Fibroblast of lung (primary cell): ENCODE results near the gene MMS19. TPM values are rescaled to one million over a fixed set of nuclear protein-coding genes. Genes with fewer than 3 reads are reported as not detected.

Experiments
- DNase-seq, 2 donors: peaks; one replicate each; pipeline versions ENCODE4 v3.0.0 to v3.0.0-alpha.2; 2010; ENCODE audit warnings: low read depth in 2 of 2
- H2AFZ ChIP-seq: 2 replicates; pipeline ENCODE4 v1.5.1; 2012; ENCODE audit warnings: low read length, control low read depth, inconsistent platforms
- H3K27ac ChIP-seq: 2 replicates; pipeline ENCODE4 v1.5.1; 2011; ENCODE audit warnings: low read length, control low read depth; ENCODE audit not compliant: insufficient read depth
- H3K27me3 ChIP-seq: 2 replicates; pipeline ENCODE4 v1.5.1; 2011; ENCODE audit warnings: mild to moderate bottlenecking, low read length; ENCODE audit not compliant: control insufficient read depth, insufficient read depth
- H3K36me3 ChIP-seq: 2 replicates; pipeline ENCODE4 v1.5.1; 2011; ENCODE audit warnings: low read length; ENCODE audit not compliant: control insufficient read depth, insufficient read depth
- H3K4me1 ChIP-seq: 2 replicates; pipeline ENCODE4 v1.5.1; 2011; ENCODE audit warnings: low read length; ENCODE audit not compliant: control insufficient read depth, insufficient read depth; ENCODE audit errors: extremely low read depth
- H3K4me2 ChIP-seq: 2 replicates; pipeline ENCODE4 v1.5.1; 2011; ENCODE audit warnings: low read length, control low read depth; ENCODE audit not compliant: insufficient read depth; ENCODE audit errors: extremely low read depth
- H3K4me3 ChIP-seq, 4 experiments: fragments of 200-600 bp in 1 of 4; sonication (generic) in 1 of 4; replicated peaks in 1 of 4; 2 replicates each; pipeline ENCODE4 v1.5.1; 2011 to 2016; ENCODE audit warnings: low read length in 4 of 4, low read depth in 3 of 4, mild to moderate bottlenecking in 3 of 4, control low read depth in 2 of 4, inconsistent platforms in 1 of 4, mixed read lengths in 1 of 4; ENCODE audit not compliant: insufficient read depth in 1 of 4; ENCODE audit errors: control extremely low read depth in 1 of 4
- H3K79me2 ChIP-seq: 2 replicates; pipeline ENCODE4 v1.5.1; 2012; ENCODE audit warnings: mild to moderate bottlenecking, low read length, inconsistent platforms; ENCODE audit not compliant: control insufficient read depth, insufficient read depth
- H3K9ac ChIP-seq: 2 replicates; pipeline ENCODE4 v1.5.1; 2011; ENCODE audit warnings: mild to moderate bottlenecking, low read length, control low read depth; ENCODE audit not compliant: insufficient read depth
- H3K9me3 ChIP-seq: 2 replicates; pipeline ENCODE4 v1.5.1; 2012; ENCODE audit warnings: low read depth, low read length; ENCODE audit not compliant: control insufficient read depth, insufficient read depth
- H4K20me1 ChIP-seq: 2 replicates; pipeline ENCODE4 v1.5.1; 2011; ENCODE audit warnings: low read length; ENCODE audit not compliant: control insufficient read depth, insufficient read depth; ENCODE audit errors: extremely low read depth
- CTCF ChIP-seq, 2 donors: IDR thresholded peaks in 1 of 2; conservative IDR thresholded peaks in 1 of 2; 1 replicate in 1 of 2; 2 replicates in 1 of 2; pipeline ENCODE4 v1.5.1; 2011 to 2012; ENCODE audit warnings: low read length in 2 of 2, control low read depth in 1 of 2, inconsistent platforms in 1 of 2, low read depth in 1 of 2, mild to moderate bottlenecking in 1 of 2
- EZH2 ChIP-seq: IDR thresholded peaks from 2 replicates; pipeline ENCODE4 v1.5.1; 2012; ENCODE audit warnings: low read length, control low read depth, mild to moderate bottlenecking; ENCODE audit errors: missing control alignments
- polyA plus RNA-seq, 2 donors: library from polyadenylated mRNA; depleted of rRNA in 1 of 2; stranded (reverse) in 1 of 2; unstranded in 1 of 2; fragments of >200 nt; gene quantifications; 2 replicates each; pipeline ENCODE4 v1.2.1, GENCODE V29; 2011 to 2012; ENCODE audit warnings: missing spikeins in 1 of 2
- total RNA-seq: library from RNA; depleted of rRNA; stranded (reverse); fragments of >200 nt; gene quantifications from 2 replicates; pipeline ENCODE4 v1.2.1, GENCODE V29; 2014

The MMS19 gene
- total and polyA plus RNA-seq, 2 donors (not counting 1 experiment from before 2014, with no cell fraction given) = 44.7 to 64.7 TPM

- no peak for TF ChIP-seq CTCF (conservative IDR thresholded peaks at IDR 0.05 in 1 of 2, IDR thresholded peaks at IDR 0.05 in 1 of 2; ENCODE audit: low read depth in 1 of 2, low read length in 2 of 2)
- TF ChIP-seq EZH2 = no peak
- Histone ChIP-seq H4K20me1 (no peaks in the 10 kb centered on the region), H3K4me2 (peak overlapping the region; percentile 68), H3K4me3 (peak overlapping the region in 1 of 4 experiments; percentile 5), H3K27me3 (no peaks in the 10 kb centered on the region), H3K27ac (peak overlapping the region; percentile 91), H3K79me2 (peaks cover 9% of the 10 kb centered on the region), H3K9me3 (no peaks in the 10 kb centered on the region), H2AFZ (peak overlapping the region; percentile 27), H3K9ac (peak overlapping the region; percentile 36), H3K36me3 (no peaks in the 10 kb centered on the region), H3K4me1 (peaks cover 47% of the 10 kb centered on the region)
- peak; percentile 94 to 99 for DNase-seq
Observed at GRCh38 chr10:97542169-97543024, 44.2 kb upstream of the MMS19 start.

GRCh38 chr10:97540669-97541500, 42.7 kb upstream of the MMS19 start:
- no peaks in the 10 kb centered on the region for H3K36me3 ChIP-seq
- H3K9ac ChIP-seq = no peak overlapping the region
- TF ChIP-seq EZH2 = no peak
- peak in 1 of 2 donors; percentile 4 for TF ChIP-seq CTCF (conservative IDR thresholded peaks at IDR 0.05 in 1 of 2, IDR thresholded peaks at IDR 0.05 in 1 of 2; ENCODE audit: low read depth in 1 of 2, low read length in 2 of 2)
- no peaks in the 10 kb centered on the region for H3K9me3 ChIP-seq
- DNase-seq = peak in 1 of 2 donors; percentile 62
- no peak overlapping the region for H2AFZ ChIP-seq
- no peaks in the 10 kb centered on the region for H4K20me1 ChIP-seq
- H3K4me1 ChIP-seq = peaks cover 43% of the 10 kb centered on the region
- peak overlapping the region; percentile 91 for H3K27ac ChIP-seq
- H3K79me2 ChIP-seq = peaks cover 9% of the 10 kb centered on the region
- H3K4me3 ChIP-seq = no peak overlapping the region
- no peaks in the 10 kb centered on the region for H3K27me3 ChIP-seq
- peak overlapping the region; percentile 45 for H3K4me2 ChIP-seq
